H9 (cell line): Measurements from ENCODE around the gene GLIPR2. TPM values are rescaled to one million over a fixed set of nuclear protein-coding genes. Genes with fewer than 3 reads are reported as not detected.

Source experiments
- DNase-seq: peaks from one replicate; pipeline ENCODE4 v3.0.0-alpha.2; 2017
- H2AFZ ChIP-seq: one replicate; pipeline ENCODE4 v1.6.1; 2013; ENCODE audit warnings: mild to moderate bottlenecking, low read length, control low read depth, moderate library complexity
- H2AK5ac ChIP-seq: 2 replicates; pipeline ENCODE4 v1.6.1; 2013; ENCODE audit warnings: low read length, control low read depth, mixed read lengths; ENCODE audit not compliant: insufficient read length
- H2BK120ac ChIP-seq: one replicate; pipeline ENCODE4 v1.6.1; 2013; ENCODE audit warnings: low read depth, mild to moderate bottlenecking, low read length, control low read depth, inconsistent platforms; ENCODE audit not compliant: poor library complexity, severe bottlenecking
- H2BK12ac ChIP-seq: 2 replicates; pipeline ENCODE4 v1.6.1; 2013; ENCODE audit warnings: low read length, control low read depth, mixed read lengths, low read depth; ENCODE audit not compliant: insufficient read length
- H2BK15ac ChIP-seq: 2 replicates; pipeline ENCODE4 v1.6.1; 2013; ENCODE audit warnings: low read depth, low read length, control low read depth
- H2BK20ac ChIP-seq: one replicate; pipeline ENCODE4 v1.6.1; 2013; ENCODE audit warnings: low read depth, mild to moderate bottlenecking, low read length, control low read depth, inconsistent platforms; ENCODE audit not compliant: poor library complexity, severe bottlenecking
- H2BK5ac ChIP-seq: 2 replicates; pipeline ENCODE4 v1.6.1; 2013; ENCODE audit warnings: low read length, control low read depth, mixed read lengths; ENCODE audit not compliant: insufficient read length
- H3K14ac ChIP-seq: 2 replicates; pipeline ENCODE4 v1.6.1; 2013; ENCODE audit warnings: low read length, control low read depth; ENCODE audit not compliant: insufficient read depth
- H3K18ac ChIP-seq: 2 replicates; pipeline ENCODE4 v1.6.1; 2013; ENCODE audit warnings: low read depth, mild to moderate bottlenecking, mixed read lengths, low read length, control low read depth; ENCODE audit not compliant: insufficient read length
- H3K23ac ChIP-seq: 2 replicates; pipeline ENCODE4 v1.6.1; 2013; ENCODE audit warnings: low read length, control low read depth, mixed read lengths, low read depth; ENCODE audit not compliant: insufficient read length
- H3K23me2 ChIP-seq: 2 replicates; pipeline ENCODE4 v1.6.1; 2013; ENCODE audit warnings: low read depth, mild to moderate bottlenecking, mixed read lengths, low read length, control low read depth; ENCODE audit not compliant: insufficient read length, poor library complexity, severe bottlenecking
- H3K27ac ChIP-seq: 2 replicates; pipeline ENCODE4 v1.5.1; 2013; ENCODE audit warnings: low read length, control low read depth, mixed read lengths, low read depth; ENCODE audit not compliant: insufficient read length
- H3K27me3 ChIP-seq: 2 replicates; pipeline ENCODE4 v1.6.1; 2013; ENCODE audit warnings: low read length, control low read depth, inconsistent platforms; ENCODE audit not compliant: insufficient read depth
- H3K4ac ChIP-seq: 2 replicates; pipeline ENCODE4 v1.6.1; 2013; ENCODE audit warnings: low read depth, mild to moderate bottlenecking, control low read depth, inconsistent platforms, low read length, moderate library complexity
- H3K4me1 ChIP-seq: 2 replicates; pipeline ENCODE4 v1.6.1; 2013; ENCODE audit warnings: low read length, control low read depth, inconsistent platforms; ENCODE audit not compliant: insufficient read depth
- H3K4me2 ChIP-seq: 2 replicates; pipeline ENCODE4 v1.6.1; 2013; ENCODE audit warnings: low read length, control low read depth, mixed read lengths; ENCODE audit not compliant: insufficient read length, insufficient read depth
- H3K56ac ChIP-seq: 2 replicates; pipeline ENCODE4 v1.6.1; 2013; ENCODE audit warnings: low read depth, mild to moderate bottlenecking, mixed read lengths, low read length, control low read depth; ENCODE audit not compliant: insufficient read length
- H3K79me1 ChIP-seq: 2 replicates; pipeline ENCODE4 v1.6.1; 2013; ENCODE audit warnings: low read depth, mild to moderate bottlenecking, moderate library complexity, low read length, control low read depth, inconsistent platforms; ENCODE audit not compliant: insufficient read depth, poor library complexity, severe bottlenecking
- H3K79me2 ChIP-seq: 2 replicates; pipeline ENCODE4 v1.6.1; 2013; ENCODE audit warnings: low read length, control low read depth, inconsistent platforms; ENCODE audit not compliant: insufficient read depth
- H3K9ac ChIP-seq: 2 replicates; pipeline ENCODE4 v1.6.1; 2013; ENCODE audit warnings: low read length, control low read depth, mixed read lengths; ENCODE audit not compliant: insufficient read length; ENCODE audit errors: extremely low read depth
- H3K9me3 ChIP-seq: one replicate; pipeline ENCODE4 v1.6.1; 2013; ENCODE audit warnings: low read depth, low read length, inconsistent platforms; ENCODE audit not compliant: control insufficient read depth
- H3T11ph ChIP-seq: one replicate; pipeline ENCODE4 v1.6.1; 2013; ENCODE audit warnings: mild to moderate bottlenecking, low read length, control low read depth, inconsistent platforms
- H4K20me1 ChIP-seq: one replicate; pipeline ENCODE4 v1.6.1; 2013; ENCODE audit not compliant: control insufficient read depth, insufficient read length, insufficient read depth
- H4K5ac ChIP-seq: 2 replicates; pipeline ENCODE4 v1.6.1; 2013; ENCODE audit warnings: low read depth, mild to moderate bottlenecking, mixed read lengths, low read length, control low read depth; ENCODE audit not compliant: insufficient read length
- H4K8ac ChIP-seq: replicated peaks from 2 replicates; pipeline ENCODE4 v1.6.1; 2013; ENCODE audit warnings: low read length, control low read depth, mixed read lengths, low read depth; ENCODE audit not compliant: insufficient read length
- H4K91ac ChIP-seq: 2 replicates; pipeline ENCODE4 v1.6.1; 2013; ENCODE audit warnings: low read depth, mild to moderate bottlenecking, moderate library complexity, mixed read lengths, low read length, control low read depth; ENCODE audit not compliant: insufficient read length
- H3K27ac Mint-ChIP-seq, 3 experiments: 2 replicates in 2 of 3; 3 replicates in 1 of 3; pipeline ENCODE4 v1.8.0; 2020 to 2021; ENCODE audit warnings: mixed read lengths in 3 of 3, mild to moderate bottlenecking in 1 of 3, moderate library complexity in 1 of 3
- H3K27me3 Mint-ChIP-seq: 2 replicates; pipeline ENCODE4 v1.8.0; 2021; ENCODE audit warnings: low read depth, mild to moderate bottlenecking, moderate library complexity, mixed read lengths
- H3K36me3 Mint-ChIP-seq, 3 experiments: 2 replicates in 2 of 3; 3 replicates in 1 of 3; pipeline ENCODE4 v1.8.0; 2020 to 2021; ENCODE audit warnings: low read depth in 3 of 3, mixed read lengths in 3 of 3; ENCODE audit not compliant: insufficient read depth in 1 of 3
- H3K4me1 Mint-ChIP-seq, 2 experiments: 2 replicates each; pipeline ENCODE4 v1.8.0; 2020; ENCODE audit warnings: mixed read lengths in 2 of 2
- H3K4me3 Mint-ChIP-seq, 2 experiments: 2 replicates in 1 of 2; 3 replicates in 1 of 2; pipeline ENCODE4 v1.8.0; 2020 to 2021; ENCODE audit warnings: mild to moderate bottlenecking in 2 of 2, mixed read lengths in 2 of 2, moderate library complexity in 1 of 2
- H3K9me3 Mint-ChIP-seq, 2 experiments: 2 replicates in 1 of 2; 3 replicates in 1 of 2; pipeline ENCODE4 v1.8.0; 2020; ENCODE audit warnings: mild to moderate bottlenecking in 2 of 2, mixed read lengths in 2 of 2, moderate library complexity in 1 of 2
- CTCF ChIP-seq: fragments of 200-600 bp; sonication (generic); conservative IDR thresholded peaks from 3 replicates; pipeline ENCODE4 v1.8.0; 2021; ENCODE audit warnings: antibody characterized with exemption, mild to moderate bottlenecking
- WGBS: extraction: QIAGEN DNeasy Blood & Tissue Kit; methylation state at CpG from one replicate; pipeline ENCODE4 v1.1.7; 2013; ENCODE audit warnings: missing lambda C conversion rate, low lambda C conversion rate, mixed read lengths; ENCODE audit not compliant: insufficient read length; ENCODE audit errors: extremely low coverage; 5-methylcytosine and 5-hydroxymethylcytosine counted together
- total RNA-seq: library from RNA; stranded (reverse); gene quantifications from 2 replicates; pipeline ENCODE4 v1.2.1, GENCODE V29; 2021

GLIPR2 gene
- total RNA-seq, 1 experiment from 2014 or later = 10.0 TPM

- H3K27me3 ChIP-seq = peaks cover 27% of the 10 kb centered on the region
- no peaks in the 10 kb centered on the region for H4K20me1 ChIP-seq
- H3K4me3 Mint-ChIP-seq = peak overlapping the region; percentile 72 to 88; a peak in 4 of 5 replicates
- H3K27ac ChIP-seq = no peak overlapping the region
- H2BK120ac ChIP-seq = no peak overlapping the region
- H3K14ac ChIP-seq = no peak overlapping the region
- H4K8ac ChIP-seq = no peak overlapping the region
- DNase-seq = no peak
- peaks cover 0 to 5% of the 10 kb centered on the region in 2 experiments; a peak in 2 of 5 replicates for H3K9me3 Mint-ChIP-seq
- peaks cover 0 to 1% (median 0%) of the 10 kb centered on the region in 3 experiments; a peak in 1 of 7 replicates for H3K36me3 Mint-ChIP-seq
- no peak overlapping the region for H2BK12ac ChIP-seq
- H3T11ph ChIP-seq = no peak overlapping the region
- H4K5ac ChIP-seq = no peak overlapping the region
- H3K4me1 Mint-ChIP-seq = peaks cover 32 to 42% of the 10 kb centered on the region in 2 experiments
- peaks cover 14% of the 10 kb centered on the region for H3K23me2 ChIP-seq
- no peak overlapping the region for H3K23ac ChIP-seq
- no peaks in the 10 kb centered on the region for H3K9me3 ChIP-seq
- H3K18ac ChIP-seq = no peak overlapping the region
- H3K79me1 ChIP-seq = no peaks in the 10 kb centered on the region
- no peak overlapping the region for H2BK5ac ChIP-seq
- no peak overlapping the region for H2BK15ac ChIP-seq
- WGBS = no CpG with 5 or more reads among the region's 9 CpGs
- no peak overlapping the region for H3K9ac ChIP-seq
- peaks cover 2% of the 10 kb centered on the region; the same call in 1 of the 2 replicates for H3K4me1 ChIP-seq
- no peak overlapping the region for H2AFZ ChIP-seq
- peak overlapping the region; percentile 71 for H3K4me2 ChIP-seq
- H3K27me3 Mint-ChIP-seq = peaks cover 81% of the 10 kb centered on the region
- H3K27ac Mint-ChIP-seq = peak overlapping the region in 1 of 3 experiments; percentile 4; a peak in 2 of 7 replicates
- no peak overlapping the region for H4K91ac ChIP-seq
- no peak overlapping the region for H3K56ac ChIP-seq
- no peak overlapping the region for H2BK20ac ChIP-seq
- H3K79me2 ChIP-seq = no peaks in the 10 kb centered on the region
- H2AK5ac ChIP-seq = no peak overlapping the region
- H3K4ac ChIP-seq = no peak overlapping the region
- TF ChIP-seq CTCF = no peak
Measured at GRCh38 chr9:36134761-36135505, 1.6 kb upstream of the GLIPR2 start.
